ENCODE results near the gene ENTPD5. TPM values are rescaled to one million over a fixed set of nuclear protein-coding genes. Genes with fewer than 3 reads are reported as not detected.

The ENTPD5 gene
- total RNA-seq, 2 experiments from 2014 or later: 13.5 to 14.4 TPM

Other genes with a start within 250 kb of the ENTPD5 start
- gene PTGR2, start 167.5 kb downstream of the ENTPD5 start, total RNA-seq: 1 to 10 TPM; 3.4 to 3.6 TPM
- gene ZNF410, start 132.4 kb downstream of the ENTPD5 start, total RNA-seq: 10 to 100 TPM; 53.3 to 56.5 TPM
- 1 to 10 TPM; 2.6 to 3.5 TPM for gene FAM161B, start 69.2 kb downstream of the ENTPD5 start, total RNA-seq
- gene COQ6, start 69.0 kb downstream of the ENTPD5 start, total RNA-seq: 10 to 100 TPM; 26.4 to 27.2 TPM
- gene BBOF1, start 61 bp upstream of the ENTPD5 start, total RNA-seq: 1 to 10 TPM; 1.2 to 2.9 TPM
- gene ALDH6A1, start 65.2 kb upstream of the ENTPD5 start, total RNA-seq: 10 to 100 TPM; 17.6 to 20.1 TPM
- 10 to 100 TPM; 12.0 to 15.0 TPM for gene LIN52, start 65.7 kb upstream of the ENTPD5 start, total RNA-seq
- not detected for gene VSX2, start 220.2 kb upstream of the ENTPD5 start, total RNA-seq

All from activated naive CD8-positive, alpha-beta T cell treated with anti-CD3 and anti-CD28 coated beads, Interleukin-2, amount 10 ng/mL, durations not matched to agents 7 days and 5 days (primary cell).